IPS-20b (cell line): ENCODE data around the gene SWI5.

Experiments used
- H3K27ac ChIP-seq: one replicate; pipeline ENCODE4 v1.5.1; 2013; ENCODE audit warnings: low read length
- H3K27me3 ChIP-seq: 2 replicates; pipeline ENCODE4 v1.6.1; 2013; ENCODE audit warnings: mild to moderate bottlenecking, low read length, inconsistent platforms; ENCODE audit not compliant: insufficient read depth
- H3K36me3 ChIP-seq: 2 replicates; pipeline ENCODE4 v1.6.1; 2013; ENCODE audit warnings: low read depth, mild to moderate bottlenecking, inconsistent platforms, low read length, moderate library complexity; ENCODE audit not compliant: insufficient read depth
- H3K4me1 ChIP-seq: 2 replicates; pipeline ENCODE4 v1.6.1; 2013; ENCODE audit warnings: mild to moderate bottlenecking, control low read depth, inconsistent platforms, low read length, moderate library complexity; ENCODE audit not compliant: insufficient read depth
- H3K4me3 ChIP-seq: 2 replicates; pipeline ENCODE4 v1.5.1; 2013; ENCODE audit warnings: mild to moderate bottlenecking, low read length, inconsistent platforms
- H3K9ac ChIP-seq: 2 replicates; pipeline ENCODE4 v1.6.1; 2013; ENCODE audit warnings: low read depth, mild to moderate bottlenecking, inconsistent platforms, low read length, moderate library complexity
- H3K9me3 ChIP-seq: 2 replicates; pipeline ENCODE4 v1.6.1; 2013; ENCODE audit warnings: mild to moderate bottlenecking, low read depth, low read length, inconsistent platforms; ENCODE audit not compliant: insufficient read depth

SWI5 gene

GRCh38 chr9:128244837-128245231 is 31.2 kb upstream of the SWI5 start:
- Histone ChIP-seq H3K4me3 (no peak overlapping the region), H3K36me3 (peaks cover 6% of the 10 kb centered on the region), H3K27me3 (no peaks in the 10 kb centered on the region; the same call in 1 of the 2 replicates), H3K4me1 (peaks cover 7% of the 10 kb centered on the region), H3K9ac (no peak overlapping the region), H3K9me3 (no peaks in the 10 kb centered on the region), H3K27ac (no peak overlapping the region)

- H3K27me3 ChIP-seq: no peaks in the 10 kb centered on the region; the same call in 1 of the 2 replicates
Measured at GRCh38 chr9:128245421-128246151, 30.5 kb upstream of the SWI5 start.

GRCh38 chr9:128246471-128246870 is 29.6 kb upstream of the SWI5 start:
- Histone ChIP-seq H3K4me3 (no peak overlapping the region), H3K4me1 (peaks cover 7% of the 10 kb centered on the region), H3K36me3 (no peaks in the 10 kb centered on the region; the same call in 1 of the 2 replicates), H3K9me3 (no peaks in the 10 kb centered on the region), H3K27me3 (no peaks in the 10 kb centered on the region; the same call in 1 of the 2 replicates), H3K9ac (no peak overlapping the region), H3K27ac (no peak overlapping the region)

More at GRCh38 chr9:128245421-128246151, 30.5 kb upstream of the SWI5 start:
- no peaks in the 10 kb centered on the region; the same call in 1 of the 2 replicates for H3K36me3 ChIP-seq
- no peak overlapping the region for H3K27ac ChIP-seq
- no peaks in the 10 kb centered on the region for H3K9me3 ChIP-seq
- peaks cover 7% of the 10 kb centered on the region for H3K4me1 ChIP-seq
- H3K4me3 ChIP-seq: no peak overlapping the region
- no peak overlapping the region; the same call in 1 of the 2 replicates for H3K9ac ChIP-seq

- Histone ChIP-seq H3K9ac (no peak overlapping the region), H3K27ac (no peak overlapping the region), H3K4me1 (peaks cover 7% of the 10 kb centered on the region), H3K36me3 (peaks cover 6% of the 10 kb centered on the region; the same call in 1 of the 2 replicates), H3K9me3 (no peaks in the 10 kb centered on the region), H3K27me3 (no peaks in the 10 kb centered on the region; the same call in 1 of the 2 replicates), H3K4me3 (no peak overlapping the region)
Measured at GRCh38 chr9:128247226-128247803, 28.8 kb upstream of the SWI5 start.

- Histone ChIP-seq H3K9ac (no peak overlapping the region), H3K27ac (no peak overlapping the region)
Measured at GRCh38 chr9:128249558-128249907, 26.5 kb upstream of the SWI5 start.

GRCh38 chr9:128249908-128250838 is 25.9 kb upstream of the SWI5 start:
- H3K27ac ChIP-seq: no peak overlapping the region
- peaks cover 9% of the 10 kb centered on the region; the same call in 1 of the 2 replicates for H3K36me3 ChIP-seq
- H3K4me1 ChIP-seq: peaks cover 8% of the 10 kb centered on the region
- H3K4me3 ChIP-seq: peak overlapping the region; percentile 75; the same call in 1 of the 2 replicates
- no peaks in the 10 kb centered on the region for H3K9me3 ChIP-seq
- no peaks in the 10 kb centered on the region; the same call in 1 of the 2 replicates for H3K27me3 ChIP-seq
- peak overlapping the region; percentile 76; the same call in 1 of the 2 replicates for H3K9ac ChIP-seq

More at GRCh38 chr9:128249558-128249907, 26.5 kb upstream of the SWI5 start:
- Histone ChIP-seq H3K9me3 (no peaks in the 10 kb centered on the region), H3K36me3 (peaks cover 9% of the 10 kb centered on the region; the same call in 1 of the 2 replicates), H3K4me1 (peaks cover 7% of the 10 kb centered on the region), H3K4me3 (peak overlapping the region; percentile 67; the same call in 1 of the 2 replicates), H3K27me3 (no peaks in the 10 kb centered on the region; the same call in 1 of the 2 replicates)

GRCh38 chr9:128250839-128251731 is 25.0 kb upstream of the SWI5 start:
- H3K9ac ChIP-seq: peak overlapping the region; percentile 76; the same call in 1 of the 2 replicates
- peaks cover 6% of the 10 kb centered on the region for H3K4me1 ChIP-seq
- H3K27ac ChIP-seq: no peak overlapping the region
- no peaks in the 10 kb centered on the region for H3K9me3 ChIP-seq
- H3K27me3 ChIP-seq: no peaks in the 10 kb centered on the region; the same call in 1 of the 2 replicates
- H3K36me3 ChIP-seq: peaks cover 13% of the 10 kb centered on the region; the same call in 1 of the 2 replicates
- peak overlapping the region; percentile 75 for H3K4me3 ChIP-seq

- H3K36me3 ChIP-seq: peaks cover 14% of the 10 kb centered on the region; the same call in 1 of the 2 replicates
- H3K27me3 ChIP-seq: no peaks in the 10 kb centered on the region; the same call in 1 of the 2 replicates
- no peaks in the 10 kb centered on the region for H3K9me3 ChIP-seq
- peaks cover 6% of the 10 kb centered on the region for H3K4me1 ChIP-seq
- no peak overlapping the region for H3K27ac ChIP-seq
- H3K9ac ChIP-seq: no peak overlapping the region
- peak overlapping the region; percentile 75; the same call in 1 of the 2 replicates for H3K4me3 ChIP-seq
Measured at GRCh38 chr9:128251732-128252100, 24.4 kb upstream of the SWI5 start.

- Histone ChIP-seq H3K27ac (no peak overlapping the region), H3K9ac (no peak overlapping the region), H3K4me3 (peak overlapping the region; percentile 75; the same call in 1 of the 2 replicates), H3K36me3 (peaks cover 21% of the 10 kb centered on the region), H3K27me3 (no peaks in the 10 kb centered on the region; the same call in 1 of the 2 replicates), H3K9me3 (no peaks in the 10 kb centered on the region), H3K4me1 (peaks cover 6% of the 10 kb centered on the region)
Measured at GRCh38 chr9:128252317-128253139, 23.5 kb upstream of the SWI5 start.
